SHP77 treated with DMSO at 0.1 percent for 48 hours (cell line): ENCODE results near the gene CTNNA2.

Experiments
- DNase-seq: peaks from one replicate; lab custom pipeline; 2025; lab: John Stamatoyannopoulos, UW

The CTNNA2 gene

GRCh38 chr2:80217446-80217845 lies 704.6 kb downstream of the CTNNA2 start:
- no peak for DNase-seq

GRCh38 chr2:80222644-80223043 lies 709.8 kb downstream of the CTNNA2 start:
- DNase-seq = no peak

- DNase-seq = no peak
These were observed 718.6 kb downstream of the CTNNA2 start for GRCh38 chr2:80231421-80231820.

- no peak for DNase-seq
These were observed 720.5 kb downstream of the CTNNA2 start for GRCh38 chr2:80233333-80233732.

GRCh38 chr2:80238692-80239469 lies 726.0 kb downstream of the CTNNA2 start:
- DNase-seq = no peak

GRCh38 chr2:80242355-80242910 lies 729.6 kb downstream of the CTNNA2 start:
- DNase-seq = no peak

GRCh38 chr2:80244905-80245584 lies 732.2 kb downstream of the CTNNA2 start:
- no peak for DNase-seq

GRCh38 chr2:80246534-80246933 lies 733.7 kb downstream of the CTNNA2 start:
- no peak for DNase-seq

- no peak for DNase-seq
These were observed 734.5 kb downstream of the CTNNA2 start for GRCh38 chr2:80247339-80247738.

GRCh38 chr2:80248146-80248545 lies 735.3 kb downstream of the CTNNA2 start:
- DNase-seq = no peak

GRCh38 chr2:80252294-80252986 lies 739.6 kb downstream of the CTNNA2 start:
- DNase-seq = no peak

GRCh38 chr2:80255918-80256781 lies 743.3 kb downstream of the CTNNA2 start:
- no peak for DNase-seq

- no peak for DNase-seq
These were observed 743.9 kb downstream of the CTNNA2 start for GRCh38 chr2:80256782-80257167.

GRCh38 chr2:80257450-80257849 lies 744.6 kb downstream of the CTNNA2 start:
- DNase-seq = no peak

- no peak for DNase-seq
These were observed 745.5 kb downstream of the CTNNA2 start for GRCh38 chr2:80258341-80258740.

GRCh38 chr2:80258793-80259192 lies 745.9 kb downstream of the CTNNA2 start:
- DNase-seq = no peak

GRCh38 chr2:80259292-80259691 lies 746.4 kb downstream of the CTNNA2 start:
- no peak for DNase-seq

- DNase-seq = no peak
These were observed 753.4 kb downstream of the CTNNA2 start for GRCh38 chr2:80266231-80266630.

GRCh38 chr2:80269806-80270205 lies 757.0 kb downstream of the CTNNA2 start:
- DNase-seq = no peak

- DNase-seq = no peak
These were observed 767.7 kb downstream of the CTNNA2 start for GRCh38 chr2:80280598-80280997.

- DNase-seq = no peak
These were observed 768.2 kb downstream of the CTNNA2 start for GRCh38 chr2:80281049-80281448.

- no peak for DNase-seq
These were observed 775.7 kb downstream of the CTNNA2 start for GRCh38 chr2:80288576-80288975.
